Common myeloid progenitor, CD34-positive (primary cell): ENCODE data around the gene CDADC1.

Experiments used
- CTCF ChIA-PET: fragments of 350-600 bp; sonication (Branson Sonifier 250); formaldehyde crosslinking; loops from one replicate; lab custom pipeline; 2021; ENCODE audit warnings: antibody characterized with exemption; lab: Charles Lee
- POLR2A ChIA-PET: fragments of 350-600 bp; sonication (Branson Sonifier 250); formaldehyde crosslinking; loops from one replicate; lab custom pipeline; 2021; ENCODE audit warnings: antibody characterized with exemption; lab: Charles Lee
- DNase-seq, 3 donors: peaks; one replicate each; pipeline versions ENCODE4 v3.0.0 to v3.0.0-alpha.2; 2013
- H3K27ac ChIP-seq, 2 experiments: 1 replicate in 1 of 2; 2 replicates in 1 of 2; pipeline ENCODE4 v1.7.0; 2013; ENCODE audit warnings: inconsistent platforms in 2 of 2, low read length in 2 of 2, mild to moderate bottlenecking in 2 of 2, low read depth in 1 of 2, moderate library complexity in 1 of 2; ENCODE audit not compliant: severe bottlenecking in 2 of 2, insufficient read depth in 1 of 2, poor library complexity in 1 of 2
- H3K27me3 ChIP-seq, 5 experiments: replicated peaks in 2 of 5; 1 replicate in 3 of 5; 2 replicates in 2 of 5; pipeline versions ENCODE4 v1.6.1 to v1.7.0; 2013; ENCODE audit warnings: low read length in 4 of 5, mild to moderate bottlenecking in 2 of 5, moderate library complexity in 2 of 5, inconsistent platforms in 1 of 5; ENCODE audit not compliant: insufficient read depth in 5 of 5, control insufficient read depth in 4 of 5
- H3K36me3 ChIP-seq, 4 experiments: 1 replicate in 2 of 4; 2 replicates in 2 of 4; pipeline versions ENCODE4 v1.6.1 to v1.7.0; 2013; ENCODE audit warnings: low read length in 3 of 4, control low read depth in 1 of 4, mild to moderate bottlenecking in 1 of 4; ENCODE audit not compliant: control insufficient read depth in 4 of 4, insufficient read depth in 4 of 4
- H3K4me1 ChIP-seq, 4 experiments: 1 replicate in 3 of 4; 2 replicates in 1 of 4; pipeline versions ENCODE4 v1.6.1 to v1.7.1; 2013; ENCODE audit warnings: low read length in 3 of 4, mild to moderate bottlenecking in 3 of 4, control low read depth in 1 of 4, inconsistent platforms in 1 of 4, moderate library complexity in 1 of 4; ENCODE audit not compliant: control insufficient read depth in 4 of 4, insufficient read depth in 4 of 4; ENCODE audit errors: control extremely low read depth in 1 of 4
- H3K4me3 ChIP-seq, 7 experiments: 1 replicate in 4 of 7; 2 replicates in 3 of 7; pipeline versions ENCODE4 v1.5.1 to v1.7.0; 2013; ENCODE audit warnings: mild to moderate bottlenecking in 7 of 7, low read length in 6 of 7, moderate library complexity in 6 of 7, inconsistent platforms in 2 of 7, low read depth in 2 of 7, control low read depth in 1 of 7; ENCODE audit not compliant: insufficient read depth in 4 of 7, control insufficient read depth in 1 of 7; ENCODE audit errors: extremely low read depth in 1 of 7
- H3K9me3 ChIP-seq, 5 experiments: 1 replicate in 4 of 5; 2 replicates in 1 of 5; pipeline versions ENCODE4 v1.6.1 to v1.7.1; 2013; ENCODE audit warnings: low read length in 4 of 5, mild to moderate bottlenecking in 2 of 5, inconsistent platforms in 1 of 5, low read depth in 1 of 5, moderate library complexity in 1 of 5; ENCODE audit not compliant: control insufficient read depth in 4 of 5, insufficient read depth in 2 of 5; ENCODE audit errors: control extremely low read depth in 1 of 5
- WGBS: methylation state at CpG from one replicate; pipeline ENCODE4 v1.1.5; 2013; ENCODE audit not compliant: insufficient coverage; 5-methylcytosine and 5-hydroxymethylcytosine counted together

CDADC1 gene

GRCh38 chr13:49302222-49302621, 54.5 kb downstream of the CDADC1 start:
- Histone ChIP-seq H3K27ac (no peak overlapping the region), H3K36me3 (peaks cover 0 to 6% (median 0%) of the 10 kb centered on the region in 4 experiments), H3K9me3 (no peaks in the 10 kb centered on the region), H3K4me3 (no peak overlapping the region), H3K4me1 (peaks cover 0 to 11% (median 5%) of the 10 kb centered on the region in 4 experiments), H3K27me3 (no peaks in the 10 kb centered on the region)
- WGBS, result 98% methylated on average over 5 of the region's 7 CpGs
- CTCF ChIA-PET, result interaction anchor here (0.7 to 1.9 kb wide), 4 partner anchors 19 to 306 kb away, joined by 3 to 11 read pairs (median 4); no protein-coding TSS in a partner anchor
- no peak for DNase-seq
- POLR2A ChIA-PET, result no interaction called here

- Histone ChIP-seq H3K27ac (no peak overlapping the region), H3K9me3 (no peaks in the 10 kb centered on the region), H3K36me3 (peaks cover 0 to under 1% (median 0%) of the 10 kb centered on the region in 4 experiments), H3K4me3 (no peak overlapping the region), H3K27me3 (no peaks in the 10 kb centered on the region), H3K4me1 (peaks cover 0 to 11% (median 5%) of the 10 kb centered on the region in 4 experiments)
- no peak for DNase-seq
- WGBS, result 95% methylated on average over 9 of the region's 9 CpGs
- ChIA-PET POLR2A (no interaction called here), CTCF (interaction anchor here (0.8 to 1.9 kb wide), 5 partner anchors 19 to 306 kb away, joined by 3 to 11 read pairs (median 4); no protein-coding TSS in a partner anchor)
Observed at GRCh38 chr13:49302817-49303216, 55.1 kb downstream of the CDADC1 start.

GRCh38 chr13:49303533-49304252, 56.0 kb downstream of the CDADC1 start:
- H3K4me3 ChIP-seq, result no peak overlapping the region
- no peak overlapping the region for H3K27ac ChIP-seq
- 70% methylated on average over 9 of the region's 11 CpGs for WGBS
- ChIA-PET CTCF (interaction anchor here (0.8 to 1.9 kb wide), 4 partner anchors 23 to 305 kb away, joined by 3 to 11 read pairs (median 4); no protein-coding TSS in a partner anchor), POLR2A (no interaction called here)
- H3K4me1 ChIP-seq, result peaks cover 0 to 11% (median 5%) of the 10 kb centered on the region in 4 experiments
- H3K27me3 ChIP-seq, result no peaks in the 10 kb centered on the region
- H3K9me3 ChIP-seq, result no peaks in the 10 kb centered on the region
- no peaks in the 10 kb centered on the region for H3K36me3 ChIP-seq
- no peak for DNase-seq

- ChIA-PET CTCF (no interaction called here), POLR2A (no interaction called here)
- H3K27ac ChIP-seq, result no peak overlapping the region
- no peaks in the 10 kb centered on the region for H3K27me3 ChIP-seq
- no peaks in the 10 kb centered on the region for H3K9me3 ChIP-seq
- H3K4me3 ChIP-seq, result no peak overlapping the region
- no peaks in the 10 kb centered on the region for H3K36me3 ChIP-seq
- no peak for DNase-seq
- H3K4me1 ChIP-seq, result peaks cover 0 to 11% (median 5%) of the 10 kb centered on the region in 4 experiments
- WGBS, result 93% methylated on average over 10 of the region's 12 CpGs
Observed at GRCh38 chr13:49304356-49304755, 56.6 kb downstream of the CDADC1 start.

- CTCF ChIA-PET, result no interaction called here
Observed at GRCh38 chr13:49304763-49305700, 57.3 kb downstream of the CDADC1 start.

GRCh38 chr13:49305792-49306425, 58.2 kb downstream of the CDADC1 start:
- Histone ChIP-seq H3K27ac (no peak overlapping the region), H3K9me3 (no peaks in the 10 kb centered on the region), H3K4me1 (peaks cover 0 to 11% (median 5%) of the 10 kb centered on the region in 4 experiments), H3K4me3 (no peak overlapping the region), H3K27me3 (no peaks in the 10 kb centered on the region), H3K36me3 (peaks cover 0 to 2% (median 0%) of the 10 kb centered on the region in 4 experiments)
- ChIA-PET POLR2A (no interaction called here), CTCF (no interaction called here)
- WGBS, result 90% methylated on average over 10 of the region's 15 CpGs
- no peak for DNase-seq

More at GRCh38 chr13:49304763-49305700, 57.3 kb downstream of the CDADC1 start:
- 94% methylated on average over 22 of the region's 25 CpGs for WGBS
- peaks cover 0 to 1% (median 0%) of the 10 kb centered on the region in 4 experiments for H3K36me3 ChIP-seq
- POLR2A ChIA-PET, result no interaction called here
- H3K27ac ChIP-seq, result no peak overlapping the region
- no peaks in the 10 kb centered on the region for H3K27me3 ChIP-seq
- peaks cover 0 to 11% (median 5%) of the 10 kb centered on the region in 4 experiments for H3K4me1 ChIP-seq
- H3K9me3 ChIP-seq, result no peaks in the 10 kb centered on the region
- DNase-seq, result no peak
- H3K4me3 ChIP-seq, result no peak overlapping the region
